RWPE2 (cell line): ENCODE measurements around the gene MXRA8.

ENCODE experiments used
- ATAC-seq: fragments of 200-7000 bp; cut with Tn5 transposase; 3 replicates; pipeline ENCODE4 v1.9.1; 2021; ENCODE audit warnings: low read depth
- DNase-seq: peaks from one replicate; pipeline ENCODE4 v3.0.0-alpha.2; 2020; ENCODE audit warnings: low spot score
- H3K27ac ChIP-seq: fragments of 450-650 bp; 2 replicates; pipeline ENCODE4 v1.5.1; 2017; ENCODE audit warnings: mild to moderate bottlenecking; ENCODE audit not compliant: poor library complexity, severe bottlenecking
- H3K27me3 ChIP-seq: fragments of 250-450 bp; sonication (Bioruptor Pico); 2 replicates; pipeline ENCODE4 v1.5.1; 2021; ENCODE audit warnings: mild to moderate bottlenecking, moderate library complexity; ENCODE audit not compliant: insufficient read depth, poor library complexity, severe bottlenecking
- H3K36me3 ChIP-seq: fragments of 250-450 bp; sonication (Bioruptor Pico); 2 replicates; pipeline ENCODE4 v1.5.1; 2020; ENCODE audit warnings: low read depth, mild to moderate bottlenecking, moderate library complexity
- H3K4me1 ChIP-seq: fragments of 250-450 bp; sonication (Bioruptor Pico); 2 replicates; pipeline ENCODE4 v1.5.1; 2021; ENCODE audit warnings: mild to moderate bottlenecking, moderate library complexity; ENCODE audit not compliant: insufficient read depth, poor library complexity, severe bottlenecking
- H3K4me3 ChIP-seq: fragments of 250-450 bp; sonication (Bioruptor Pico); 2 replicates; pipeline ENCODE4 v1.5.1; 2021; ENCODE audit warnings: mild to moderate bottlenecking, moderate library complexity; ENCODE audit not compliant: severe bottlenecking
- H3K9me3 ChIP-seq: fragments of 250-450 bp; sonication (Bioruptor Pico); 2 replicates; pipeline ENCODE4 v1.5.1; 2021; ENCODE audit warnings: mild to moderate bottlenecking, moderate library complexity; ENCODE audit not compliant: severe bottlenecking
- CTCF ChIP-seq: fragments of 450-650 bp; IDR thresholded peaks from one replicate; pipeline ENCODE4 v1.5.1; 2017; ENCODE audit warnings: mild to moderate bottlenecking, moderate library complexity; ENCODE audit not compliant: poor library complexity, severe bottlenecking

MXRA8 gene

GRCh38 chr1:1346501-1346890 lies 11.9 kb downstream of the MXRA8 start:
- no peak for TF ChIP-seq CTCF
- ATAC-seq (no peak), DNase-seq (peak; percentile 54)
- H3K9me3 ChIP-seq, result no peaks in the 10 kb centered on the region
- peak overlapping the region; percentile 98 for H3K27ac ChIP-seq
- H3K36me3 ChIP-seq, result peaks cover 3% of the 10 kb centered on the region
- H3K4me1 ChIP-seq, result peaks cover 26% of the 10 kb centered on the region
- no peaks in the 10 kb centered on the region for H3K27me3 ChIP-seq
- H3K4me3 ChIP-seq, result no peak overlapping the region

GRCh38 chr1:1345860-1346500 lies 12.4 kb downstream of the MXRA8 start:
- DNase-seq (no peak), ATAC-seq (no peak)
- Histone ChIP-seq H3K36me3 (peaks cover 8% of the 10 kb centered on the region), H3K27me3 (no peaks in the 10 kb centered on the region), H3K4me1 (peaks cover 26% of the 10 kb centered on the region), H3K4me3 (no peak overlapping the region), H3K27ac (peak overlapping the region; percentile 98), H3K9me3 (no peaks in the 10 kb centered on the region)
- TF ChIP-seq CTCF, result no peak

GRCh38 chr1:1345384-1345783 lies 13.0 kb downstream of the MXRA8 start:
- Histone ChIP-seq H3K27ac (peak overlapping the region; percentile 98), H3K9me3 (no peaks in the 10 kb centered on the region), H3K4me1 (peaks cover 26% of the 10 kb centered on the region), H3K4me3 (peak overlapping the region; percentile 0), H3K36me3 (peaks cover 14% of the 10 kb centered on the region), H3K27me3 (no peaks in the 10 kb centered on the region)
- TF ChIP-seq CTCF, result no peak
- ATAC-seq (peak; percentile 42), DNase-seq (peak; percentile 82)

GRCh38 chr1:1344655-1345361 lies 13.5 kb downstream of the MXRA8 start:
- Histone ChIP-seq H3K27me3 (no peaks in the 10 kb centered on the region), H3K9me3 (no peaks in the 10 kb centered on the region), H3K4me1 (peaks cover 26% of the 10 kb centered on the region), H3K27ac (peak overlapping the region; percentile 98), H3K36me3 (peaks cover 19% of the 10 kb centered on the region), H3K4me3 (peak overlapping the region; percentile 0)
- peak; percentile 97 for DNase-seq
- peak; percentile 43 for TF ChIP-seq CTCF
- ATAC-seq, result peak; percentile 75
